Stimulated activated CD8-positive, alpha-beta memory T cell treated with anti-CD3 and anti-CD28 coated beads, Interleukin-15, amount 100 ng/mL, for 48 hours (primary cell): ENCODE results near the gene EEIG1.
A peak's percentile ranks its signal among the peaks of the same experiment; 100 is the strongest.

Source experiments
- DNase-seq, 2 donors: peaks; one replicate each; pipeline ENCODE4 v3.0.0-alpha.2; 2020; ENCODE audit warnings: low read depth in 2 of 2

EEIG1 gene

GRCh38 chr9:127941062-127941960, 39.5 kb downstream of the EEIG1 start:
- no peak for DNase-seq

GRCh38 chr9:127940593-127940992, 40.2 kb downstream of the EEIG1 start:
- no peak for DNase-seq

GRCh38 chr9:127938298-127938690, 42.5 kb downstream of the EEIG1 start:
- no peak for DNase-seq

- DNase-seq, result peak; percentile 82 to 83
These were observed 43.1 kb downstream of the EEIG1 start, which contains the start of gene DPM2 for GRCh38 chr9:127937388-127938297. Gene DPM2, minus strand, starts transcription at chr9:127937854. Its CDS starts 34 bp downstream, at chr9:127937820.

- no peak for DNase-seq
These were observed 43.8 kb downstream of the EEIG1 start for GRCh38 chr9:127937056-127937387.

GRCh38 chr9:127936347-127936852, 44.4 kb downstream of the EEIG1 start:
- DNase-seq, result no peak

GRCh38 chr9:127935765-127936221, 45.0 kb downstream of the EEIG1 start:
- DNase-seq, result no peak

GRCh38 chr9:127934986-127935385, 45.8 kb downstream of the EEIG1 start:
- DNase-seq, result no peak

- DNase-seq, result no peak
These were observed 46.5 kb downstream of the EEIG1 start for GRCh38 chr9:127934248-127934647.

GRCh38 chr9:127931092-127931881, 49.5 kb downstream of the EEIG1 start:
- DNase-seq, result no peak
